IPS-20b (cell line): ENCODE data around the gene SPRN.

Experiments
- H3K27ac ChIP-seq: one replicate; pipeline ENCODE4 v1.5.1; 2013; ENCODE audit warnings: low read length
- H3K27me3 ChIP-seq: 2 replicates; pipeline ENCODE4 v1.6.1; 2013; ENCODE audit warnings: mild to moderate bottlenecking, low read length, inconsistent platforms; ENCODE audit not compliant: insufficient read depth
- H3K36me3 ChIP-seq: 2 replicates; pipeline ENCODE4 v1.6.1; 2013; ENCODE audit warnings: low read depth, mild to moderate bottlenecking, inconsistent platforms, low read length, moderate library complexity; ENCODE audit not compliant: insufficient read depth
- H3K4me1 ChIP-seq: 2 replicates; pipeline ENCODE4 v1.6.1; 2013; ENCODE audit warnings: mild to moderate bottlenecking, control low read depth, inconsistent platforms, low read length, moderate library complexity; ENCODE audit not compliant: insufficient read depth
- H3K4me3 ChIP-seq: 2 replicates; pipeline ENCODE4 v1.5.1; 2013; ENCODE audit warnings: mild to moderate bottlenecking, low read length, inconsistent platforms
- H3K9ac ChIP-seq: 2 replicates; pipeline ENCODE4 v1.6.1; 2013; ENCODE audit warnings: low read depth, mild to moderate bottlenecking, inconsistent platforms, low read length, moderate library complexity
- H3K9me3 ChIP-seq: 2 replicates; pipeline ENCODE4 v1.6.1; 2013; ENCODE audit warnings: mild to moderate bottlenecking, low read depth, low read length, inconsistent platforms; ENCODE audit not compliant: insufficient read depth

Gene SPRN

GRCh38 chr10:133375357-133376115, 48.9 kb downstream of the SPRN start:
- no peak overlapping the region for H3K9ac ChIP-seq
- no peak overlapping the region for H3K4me3 ChIP-seq
- H3K27ac ChIP-seq, result no peak overlapping the region
- H3K36me3 ChIP-seq, result peaks cover 4% of the 10 kb centered on the region; the same call in 1 of the 2 replicates
- no peaks in the 10 kb centered on the region for H3K9me3 ChIP-seq
- H3K4me1 ChIP-seq, result no peaks in the 10 kb centered on the region
- H3K27me3 ChIP-seq, result peaks cover 60% of the 10 kb centered on the region

GRCh38 chr10:133373174-133374090, 51.0 kb downstream of the SPRN start, which contains the start of gene ECHS1:
Gene ECHS1, minus strand, starts transcription at chr10:133373354. Its CDS starts 21 bp downstream, at chr10:133373333.
- no peaks in the 10 kb centered on the region for H3K9me3 ChIP-seq
- peaks cover 25% of the 10 kb centered on the region for H3K36me3 ChIP-seq
- peaks cover 47% of the 10 kb centered on the region for H3K27me3 ChIP-seq
- H3K4me1 ChIP-seq, result no peaks in the 10 kb centered on the region
- H3K27ac ChIP-seq, result no peak within 1 kb of the TSS
- peak within 1 kb of the TSS; percentile 61; the same call in 1 of the 2 replicates for H3K9ac ChIP-seq
- peak within 1 kb of the TSS; percentile 72; the same call in 1 of the 2 replicates for H3K4me3 ChIP-seq

GRCh38 chr10:133372507-133372906, 51.9 kb downstream of the SPRN start:
- Histone ChIP-seq H3K9ac (no peak overlapping the region), H3K27me3 (peaks cover 38% of the 10 kb centered on the region), H3K36me3 (peaks cover 30% of the 10 kb centered on the region), H3K4me1 (no peaks in the 10 kb centered on the region), H3K9me3 (no peaks in the 10 kb centered on the region), H3K27ac (no peak overlapping the region), H3K4me3 (peak overlapping the region; percentile 33; the same call in 1 of the 2 replicates)
